Cardiac muscle cell (in vitro differentiated cells and primary cell): ENCODE data around the gene ANO6. TPM values are rescaled to one million over a fixed set of nuclear protein-coding genes. Genes with fewer than 3 reads are reported as not detected.

ENCODE experiments used
- DNase-seq, 2 donors: peaks; one replicate each; pipeline versions ENCODE4 v3.0.0 to v3.0.0-alpha.2; 2010 to 2017; ENCODE audit warnings: low read depth in 1 of 2, low spot score in 1 of 2
- H3K27ac ChIP-seq: fragments of 200-600 bp; sonication (generic); 2 replicates; pipeline ENCODE4 v1.5.1; 2016
- H3K27me3 ChIP-seq: fragments of 200-600 bp; sonication (generic); 2 replicates; pipeline ENCODE4 v1.6.0; 2016; ENCODE audit warnings: control low read depth
- H3K36me3 ChIP-seq: fragments of 200-600 bp; sonication (generic); 2 replicates; pipeline ENCODE4 v1.5.1; 2016; ENCODE audit warnings: control low read depth
- H3K4me1 ChIP-seq: fragments of 200-600 bp; sonication (generic); 2 replicates; pipeline ENCODE4 v1.8.1; 2017; ENCODE audit warnings: low read depth, mild to moderate bottlenecking, mixed run types
- H3K4me3 ChIP-seq: fragments of 200-600 bp; sonication (generic); 2 replicates; pipeline ENCODE4 v1.5.1; 2016; ENCODE audit warnings: mild to moderate bottlenecking
- H3K9me3 ChIP-seq: fragments of 200-600 bp; sonication (generic); 2 replicates; pipeline ENCODE4 v1.5.1; 2017; ENCODE audit warnings: low read depth, mild to moderate bottlenecking, control low read depth
- CTCF ChIP-seq: IDR thresholded peaks from 2 replicates; pipeline ENCODE4 v1.5.1; 2012; ENCODE audit warnings: low read depth, mild to moderate bottlenecking, low read length
- polyA plus RNA-seq: library from polyadenylated mRNA; unstranded; fragments of >200 nt; fragmentation: Nextera tagmentation; extraction: Ambion mirVana; gene quantifications from 2 replicates; pipeline ENCODE4 v1.2.1, GENCODE V29; 2016
- total RNA-seq: library from RNA; depleted of rRNA; stranded (reverse); fragments of >200 nt; gene quantifications from 2 replicates; pipeline ENCODE4 v1.2.3, GENCODE V29; 2016

The ANO6 gene
- total and polyA plus RNA-seq, 2 experiments from 2014 or later, result 36.0 to 50.8 TPM

DNA sequence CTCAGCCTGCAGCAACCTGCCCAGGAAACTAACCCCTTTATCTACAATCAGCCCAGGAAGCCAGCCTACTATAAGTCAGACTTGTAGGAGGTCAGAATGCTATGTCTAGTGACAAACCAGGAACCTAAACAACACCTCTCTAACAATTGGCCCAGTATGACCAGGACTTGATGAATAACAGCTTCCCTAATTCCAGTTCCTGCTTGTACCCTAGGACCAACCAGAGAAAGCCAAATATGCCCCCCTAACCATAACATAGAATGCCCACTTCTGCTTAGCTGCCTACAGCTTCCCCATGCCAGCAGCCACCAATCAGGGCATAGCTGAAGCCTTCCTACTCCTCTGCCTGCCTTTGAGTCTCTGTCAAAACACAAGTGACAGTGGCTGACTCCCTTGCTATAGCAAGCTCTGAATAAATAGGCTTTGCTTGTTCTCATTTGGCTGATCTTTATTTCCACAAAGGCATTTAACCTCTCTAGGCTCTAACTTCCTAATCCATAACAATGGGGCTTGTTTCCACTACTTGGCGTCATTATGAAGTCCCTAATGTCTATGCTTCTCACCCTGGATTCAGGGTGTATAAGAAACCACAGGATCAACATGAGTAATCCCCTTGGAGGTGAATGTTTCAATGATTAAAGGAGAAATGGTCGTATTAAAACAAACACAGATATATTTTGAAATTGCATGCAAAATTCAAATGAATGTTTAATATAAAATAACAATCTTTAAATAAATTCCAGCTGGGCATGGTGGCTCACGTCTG lies 220.2 kb downstream of the ANO6 start:
- no peaks in the 10 kb centered on the region for H3K36me3 ChIP-seq
- H3K27ac ChIP-seq, result no peak overlapping the region
- TF ChIP-seq CTCF, result no peak
- H3K9me3 ChIP-seq, result no peaks in the 10 kb centered on the region
- peaks cover 6% of the 10 kb centered on the region for H3K4me1 ChIP-seq
- H3K4me3 ChIP-seq, result no peak overlapping the region
- DNase-seq, result no peak
- no peaks in the 10 kb centered on the region for H3K27me3 ChIP-seq

DNA sequence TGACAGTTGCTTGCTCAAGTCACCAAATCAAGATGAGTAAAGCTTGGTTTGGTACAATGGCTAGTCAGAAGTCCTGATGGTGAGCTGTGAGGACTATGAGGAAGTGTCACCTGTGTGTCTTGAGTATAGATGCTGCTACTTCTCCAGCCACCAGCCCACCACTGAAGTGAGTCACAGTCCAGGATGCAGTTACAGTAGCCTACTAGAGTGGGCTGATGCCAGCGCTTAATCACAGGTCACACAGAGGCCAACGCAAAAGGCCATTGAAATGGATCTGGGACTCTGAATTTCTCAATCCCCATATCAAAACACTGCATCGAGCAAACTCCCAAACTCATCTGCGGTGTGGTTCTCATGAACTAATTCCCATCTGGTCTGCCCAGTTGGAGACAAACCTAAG lies 223.1 kb downstream of the ANO6 start:
- Histone ChIP-seq H3K9me3 (no peaks in the 10 kb centered on the region), H3K27me3 (no peaks in the 10 kb centered on the region), H3K4me3 (no peak overlapping the region), H3K27ac (no peak overlapping the region), H3K36me3 (no peaks in the 10 kb centered on the region), H3K4me1 (peaks cover 6% of the 10 kb centered on the region)
- DNase-seq, result no peak
- no peak for TF ChIP-seq CTCF

DNA sequence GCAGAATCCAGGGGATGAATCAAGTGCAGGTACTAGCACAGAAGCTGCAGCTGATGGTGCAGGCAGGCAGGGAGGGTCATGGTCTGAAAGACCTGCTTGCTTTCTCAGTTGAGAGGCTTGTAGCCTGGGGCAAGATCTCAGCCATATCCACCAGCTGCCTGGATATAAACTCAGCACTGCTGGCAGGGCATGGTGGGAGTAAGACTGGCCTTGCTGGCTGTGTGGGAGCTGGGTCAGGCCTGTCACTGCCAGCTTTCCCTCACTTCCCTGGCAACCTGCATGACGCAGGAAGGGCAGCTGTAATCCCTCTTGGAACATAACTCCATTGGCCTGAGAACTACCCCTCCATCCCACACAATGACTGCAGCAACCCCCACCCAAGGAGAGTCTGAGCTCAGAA lies 230.1 kb downstream of the ANO6 start:
- Histone ChIP-seq H3K36me3 (no peaks in the 10 kb centered on the region), H3K4me1 (no peaks in the 10 kb centered on the region), H3K27ac (no peak overlapping the region), H3K4me3 (no peak overlapping the region), H3K27me3 (no peaks in the 10 kb centered on the region), H3K9me3 (no peaks in the 10 kb centered on the region)
- TF ChIP-seq CTCF, result no peak
- no peak for DNase-seq

DNA sequence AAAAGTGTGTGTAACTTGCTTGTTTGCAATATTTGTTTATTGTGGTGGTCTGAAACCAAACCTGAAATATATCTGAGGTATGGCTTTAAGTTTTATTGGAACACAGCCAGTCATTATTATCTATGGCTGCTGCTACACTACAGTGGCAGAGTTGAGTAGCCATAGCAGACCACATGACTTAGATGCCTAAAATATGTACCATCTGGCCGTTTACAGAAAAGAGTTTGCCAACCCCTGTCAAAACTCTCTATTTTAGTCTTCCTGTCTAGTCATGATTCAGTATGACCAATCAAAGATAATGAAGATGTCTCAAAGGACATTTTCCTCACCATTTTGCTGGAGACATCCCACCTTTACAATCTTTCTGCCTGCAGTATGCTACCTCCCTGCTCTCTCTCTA lies 242.3 kb downstream of the ANO6 start:
- no peak for TF ChIP-seq CTCF
- peak in 1 of 2 donors; percentile 59 for DNase-seq
- Histone ChIP-seq H3K27ac (no peak overlapping the region), H3K27me3 (no peaks in the 10 kb centered on the region), H3K4me3 (no peak overlapping the region), H3K9me3 (no peaks in the 10 kb centered on the region), H3K36me3 (no peaks in the 10 kb centered on the region), H3K4me1 (peaks cover 2% of the 10 kb centered on the region)

DNA sequence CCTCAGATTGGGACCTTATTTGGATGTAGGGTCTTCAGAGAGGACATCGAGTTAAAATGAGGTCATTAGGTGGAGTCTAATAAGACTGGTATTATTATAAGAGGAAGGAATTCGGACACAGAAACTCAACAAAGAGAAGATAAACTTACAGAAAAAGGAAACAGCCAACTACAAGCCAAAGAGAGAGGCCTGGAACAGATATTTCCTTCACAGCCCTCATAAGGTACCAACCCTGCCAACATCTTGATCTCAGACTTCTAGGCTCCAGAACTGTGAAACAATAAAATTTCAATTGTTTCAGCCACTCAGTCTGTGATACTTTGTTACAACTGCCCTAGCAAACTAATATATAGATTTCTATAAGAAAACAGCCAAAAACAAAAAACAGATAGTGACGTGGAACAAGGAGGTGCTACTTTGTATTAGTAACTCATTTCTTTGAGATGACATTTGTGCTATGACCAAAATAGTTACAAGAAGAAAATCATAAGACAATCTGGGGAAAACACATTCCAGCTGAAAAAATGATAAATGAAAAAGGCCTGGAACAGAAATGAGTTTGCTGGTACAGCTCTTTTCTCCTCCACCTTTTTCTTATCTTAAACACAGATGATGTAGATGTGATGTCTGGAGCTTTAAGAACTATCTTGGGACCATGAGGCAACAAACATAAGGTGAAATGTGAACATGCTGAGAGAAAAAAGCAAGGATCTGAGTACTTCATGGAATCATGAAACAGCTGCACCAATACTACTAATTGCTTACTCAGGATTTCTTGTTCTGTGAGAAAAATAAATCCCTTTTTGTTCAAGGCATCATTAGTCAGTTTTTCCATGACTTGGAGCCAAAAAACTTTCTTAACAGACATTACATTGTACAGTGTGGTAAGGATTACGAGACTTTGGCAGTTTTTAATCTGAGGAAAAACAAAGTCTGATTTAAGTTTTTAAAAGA lies 243.2 kb downstream of the ANO6 start:
- TF ChIP-seq CTCF, result no peak
- no peak overlapping the region for H3K4me3 ChIP-seq
- H3K9me3 ChIP-seq, result no peaks in the 10 kb centered on the region
- peaks cover 2% of the 10 kb centered on the region for H3K4me1 ChIP-seq
- no peaks in the 10 kb centered on the region for H3K36me3 ChIP-seq
- DNase-seq, result peak in 1 of 2 donors; percentile 97
- H3K27me3 ChIP-seq, result no peaks in the 10 kb centered on the region
- no peak overlapping the region for H3K27ac ChIP-seq
